Superior temporal gyrus (tissue), 1 donor: ENCODE data around the gene C11orf68.

Experiments
- DNase-seq: peaks from one replicate; pipeline ENCODE4 v3.0.0-alpha.2; 2016; ENCODE audit errors: extremely low spot score

The C11orf68 gene

GRCh38 chr11:65944767-65945166 is 25.9 kb upstream of the C11orf68 start:
- no peak for DNase-seq

GRCh38 chr11:65944191-65944590 is 25.3 kb upstream of the C11orf68 start:
- no peak for DNase-seq

GRCh38 chr11:65942531-65942930 is 23.7 kb upstream of the C11orf68 start:
- no peak for DNase-seq

- DNase-seq = no peak
Measured at GRCh38 chr11:65941720-65942310, 23.0 kb upstream of the C11orf68 start.

GRCh38 chr11:65937766-65938165 is 18.9 kb upstream of the C11orf68 start:
- no peak for DNase-seq

- peak; percentile 13 for DNase-seq
Measured at GRCh38 chr11:65934014-65934413, 15.2 kb upstream of the C11orf68 start.

- no peak for DNase-seq
Measured at GRCh38 chr11:65932558-65932919, 13.7 kb upstream of the C11orf68 start.

- DNase-seq = no peak
Measured at GRCh38 chr11:65931773-65932557, 13.1 kb upstream of the C11orf68 start.

- no peak for DNase-seq
Measured at GRCh38 chr11:65928667-65929066, 9.8 kb upstream of the C11orf68 start.

- DNase-seq = no peak
Measured at GRCh38 chr11:65927904-65928397, 9.1 kb upstream of the C11orf68 start.

GRCh38 chr11:65925397-65925796 is 6.5 kb upstream of the C11orf68 start:
- DNase-seq = no peak

GRCh38 chr11:65922565-65922964 is 3.7 kb upstream of the C11orf68 start:
- DNase-seq = no peak

- DNase-seq = no peak
Measured at GRCh38 chr11:65921876-65922275, 3.0 kb upstream of the C11orf68 start.

GRCh38 chr11:65921033-65921555 is 2.2 kb upstream of the C11orf68 start:
- DNase-seq = no peak

- DNase-seq = no peak
Measured at GRCh38 chr11:65920372-65920802, 1.5 kb upstream of the C11orf68 start.

- no peak for DNase-seq
Measured at GRCh38 chr11:65919573-65920371, 910 bp upstream of the C11orf68 start.

- peak; percentile 97 for DNase-seq
Measured at GRCh38 chr11:65919141-65919572, 295 bp upstream of the C11orf68 start, which contains the start of gene DRAP1. Gene DRAP1, plus strand, starts transcription at chr11:65919426. Its CDS starts 76 bp downstream, at chr11:65919502.

GRCh38 chr11:65917434-65918210 is 1.2 kb downstream of the C11orf68 start:
- no peak for DNase-seq

GRCh38 chr11:65917077-65917433 is 1.8 kb downstream of the C11orf68 start:
- DNase-seq = no peak

GRCh38 chr11:65916391-65916790 is 2.5 kb downstream of the C11orf68 start:
- DNase-seq = no peak

- DNase-seq = no peak
Measured at GRCh38 chr11:65915821-65916251, 3.0 kb downstream of the C11orf68 start.
